SK-N-SH treated with all-trans-retinoic acid at 6 μM for 48 hours (cell line): ENCODE results near the gene PRR14L.

Experiments
- ARNTL ChIP-seq: fragments of 450-650 bp; formaldehyde crosslinking; IDR thresholded peaks from 2 replicates; pipeline ENCODE4 v1.5.0; 2020; ENCODE audit warnings: low read depth, mild to moderate bottlenecking, moderate library complexity, borderline replicate concordance
- BACH2 ChIP-seq: fragments of 250-450 bp; sonication (Bioruptor Pico); IDR thresholded peaks from 2 replicates; pipeline ENCODE4 v1.9.0; 2021; ENCODE audit warnings: mild to moderate bottlenecking, borderline replicate concordance
- GLIS3 ChIP-seq: fragments of 250-450 bp; sonication (Bioruptor Pico); IDR thresholded peaks from 2 replicates; pipeline ENCODE4 v1.5.0; 2020; ENCODE audit warnings: mild to moderate bottlenecking, moderate library complexity
- OSR1 ChIP-seq: fragments of 250-450 bp; sonication (Bioruptor Pico); IDR thresholded peaks from 2 replicates; pipeline ENCODE4 v1.8.0; 2022; ENCODE audit warnings: moderate library complexity, mild to moderate bottlenecking, inconsistent platforms
- PPARA ChIP-seq: fragments of 250-450 bp; sonication (Bioruptor Pico); IDR thresholded peaks from 2 replicates; pipeline ENCODE4 v1.5.0; 2020; ENCODE audit warnings: mild to moderate bottlenecking, borderline replicate concordance
- RARB ChIP-seq: fragments of 250-450 bp; sonication (Bioruptor Pico); IDR thresholded peaks from 2 replicates; pipeline ENCODE4 v1.8.0; 2021; ENCODE audit warnings: mild to moderate bottlenecking, moderate library complexity
- TCF4 ChIP-seq: fragments of 250-450 bp; sonication (Bioruptor Pico); IDR thresholded peaks from 2 replicates; pipeline ENCODE4 v1.8.0; 2021; ENCODE audit warnings: mild to moderate bottlenecking, moderate library complexity, borderline replicate concordance
- ZFP30 ChIP-seq: fragments of 450-650 bp; formaldehyde crosslinking; IDR thresholded peaks from 2 replicates; pipeline ENCODE4 v1.5.0; 2022; ENCODE audit warnings: mild to moderate bottlenecking, moderate library complexity
- ZNF565 ChIP-seq: fragments of 450-650 bp; formaldehyde crosslinking; conservative IDR thresholded peaks from 2 replicates; pipeline ENCODE4 v1.5.0; 2020; ENCODE audit warnings: low read depth, mild to moderate bottlenecking, moderate library complexity
- TF ChIP-seq, protein P1 (sequence below): fragments of 250-450 bp; sonication (Bioruptor Pico); IDR thresholded peaks from 2 replicates; pipeline ENCODE4 v1.5.1; 2020; ENCODE audit warnings: low read depth, mild to moderate bottlenecking, moderate library complexity
- TF ChIP-seq, protein P2 (sequence below): fragments of 250-450 bp; sonication (Bioruptor Pico); IDR thresholded peaks from 2 replicates; pipeline ENCODE4 v1.5.1; 2021; ENCODE audit warnings: mild to moderate bottlenecking, moderate library complexity
- TF ChIP-seq, protein P3 (sequence below): fragments of 250-450 bp; sonication (Bioruptor Pico); IDR thresholded peaks from 2 replicates; pipeline ENCODE4 v1.8.0; 2020; ENCODE audit warnings: mild to moderate bottlenecking, moderate library complexity, borderline replicate concordance
- TF ChIP-seq, protein P4 (sequence below): fragments of 250-450 bp; sonication (Bioruptor Pico); IDR thresholded peaks from 2 replicates; pipeline ENCODE4 v1.8.0; 2021; ENCODE audit warnings: low read depth, mild to moderate bottlenecking, moderate library complexity, borderline replicate concordance

DNA sequence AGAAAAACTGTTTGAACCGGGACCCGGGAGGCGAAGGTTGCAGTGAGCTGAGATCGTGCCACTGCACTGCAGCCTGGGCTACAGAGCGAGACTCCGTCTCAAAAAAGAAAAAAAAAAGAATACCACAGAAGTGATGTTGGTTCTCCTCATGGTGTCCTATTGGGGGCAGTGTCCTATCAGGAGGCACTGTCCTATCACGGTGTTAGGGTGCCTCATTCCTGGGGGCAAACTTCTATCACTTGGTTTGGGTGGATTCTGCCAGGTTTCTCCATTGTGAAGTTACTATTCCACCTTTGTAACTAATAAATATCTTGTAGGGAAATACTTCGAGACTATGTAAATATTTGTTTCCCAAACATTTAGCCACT lies 19.6 kb downstream of the PRR14L start:
- TF ChIP-seq, protein P1, sequence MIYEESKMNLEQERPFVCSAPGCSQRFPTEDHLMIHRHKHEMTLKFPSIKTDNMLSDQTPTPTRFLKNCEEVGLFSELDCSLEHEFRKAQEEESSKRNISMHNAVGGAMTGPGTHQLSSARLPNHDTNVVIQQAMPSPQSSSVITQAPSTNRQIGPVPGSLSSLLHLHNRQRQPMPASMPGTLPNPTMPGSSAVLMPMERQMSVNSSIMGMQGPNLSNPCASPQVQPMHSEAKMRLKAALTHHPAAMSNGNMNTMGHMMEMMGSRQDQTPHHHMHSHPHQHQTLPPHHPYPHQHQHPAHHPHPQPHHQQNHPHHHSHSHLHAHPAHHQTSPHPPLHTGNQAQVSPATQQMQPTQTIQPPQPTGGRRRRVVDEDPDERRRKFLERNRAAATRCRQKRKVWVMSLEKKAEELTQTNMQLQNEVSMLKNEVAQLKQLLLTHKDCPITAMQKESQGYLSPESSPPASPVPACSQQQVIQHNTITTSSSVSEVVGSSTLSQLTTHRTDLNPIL, result no peak
- TF ChIP-seq ARNTL (no peak), TCF4 (no peak), GLIS3 (CRISPR knock-in tag) (no peak), PPARA (CRISPR knock-in tag) (no peak), ZFP30 (CRISPR knock-in tag) (no peak), BACH2 (CRISPR knock-in tag) (no peak), ZNF565 (CRISPR knock-in tag) (no peak), OSR1 (no peak), RARB (CRISPR knock-in tag) (no peak)
- TF ChIP-seq, protein P2, sequence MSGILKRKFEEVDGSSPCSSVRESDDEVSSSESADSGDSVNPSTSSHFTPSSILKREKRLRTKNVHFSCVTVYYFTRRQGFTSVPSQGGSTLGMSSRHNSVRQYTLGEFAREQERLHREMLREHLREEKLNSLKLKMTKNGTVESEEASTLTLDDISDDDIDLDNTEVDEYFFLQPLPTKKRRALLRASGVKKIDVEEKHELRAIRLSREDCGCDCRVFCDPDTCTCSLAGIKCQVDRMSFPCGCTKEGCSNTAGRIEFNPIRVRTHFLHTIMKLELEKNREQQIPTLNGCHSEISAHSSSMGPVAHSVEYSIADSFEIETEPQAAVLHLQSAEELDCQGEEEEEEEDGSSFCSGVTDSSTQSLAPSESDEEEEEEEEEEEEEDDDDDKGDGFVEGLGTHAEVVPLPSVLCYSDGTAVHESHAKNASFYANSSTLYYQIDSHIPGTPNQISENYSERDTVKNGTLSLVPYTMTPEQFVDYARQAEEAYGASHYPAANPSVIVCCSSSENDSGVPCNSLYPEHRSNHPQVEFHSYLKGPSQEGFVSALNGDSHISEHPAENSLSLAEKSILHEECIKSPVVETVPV (CRISPR knock-in tag), result no peak
- TF ChIP-seq, protein P3, sequence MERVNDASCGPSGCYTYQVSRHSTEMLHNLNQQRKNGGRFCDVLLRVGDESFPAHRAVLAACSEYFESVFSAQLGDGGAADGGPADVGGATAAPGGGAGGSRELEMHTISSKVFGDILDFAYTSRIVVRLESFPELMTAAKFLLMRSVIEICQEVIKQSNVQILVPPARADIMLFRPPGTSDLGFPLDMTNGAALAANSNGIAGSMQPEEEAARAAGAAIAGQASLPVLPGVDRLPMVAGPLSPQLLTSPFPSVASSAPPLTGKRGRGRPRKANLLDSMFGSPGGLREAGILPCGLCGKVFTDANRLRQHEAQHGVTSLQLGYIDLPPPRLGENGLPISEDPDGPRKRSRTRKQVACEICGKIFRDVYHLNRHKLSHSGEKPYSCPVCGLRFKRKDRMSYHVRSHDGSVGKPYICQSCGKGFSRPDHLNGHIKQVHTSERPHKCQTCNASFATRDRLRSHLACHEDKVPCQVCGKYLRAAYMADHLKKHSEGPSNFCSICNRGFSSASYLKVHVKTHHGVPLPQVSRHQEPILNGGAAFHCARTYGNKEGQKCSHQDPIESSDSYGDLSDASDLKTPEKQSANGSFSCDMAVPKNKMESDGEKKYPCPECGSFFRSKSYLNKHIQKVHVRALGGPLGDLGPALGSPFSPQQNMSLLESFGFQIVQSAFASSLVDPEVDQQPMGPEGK, result no peak
- TF ChIP-seq, protein P4, sequence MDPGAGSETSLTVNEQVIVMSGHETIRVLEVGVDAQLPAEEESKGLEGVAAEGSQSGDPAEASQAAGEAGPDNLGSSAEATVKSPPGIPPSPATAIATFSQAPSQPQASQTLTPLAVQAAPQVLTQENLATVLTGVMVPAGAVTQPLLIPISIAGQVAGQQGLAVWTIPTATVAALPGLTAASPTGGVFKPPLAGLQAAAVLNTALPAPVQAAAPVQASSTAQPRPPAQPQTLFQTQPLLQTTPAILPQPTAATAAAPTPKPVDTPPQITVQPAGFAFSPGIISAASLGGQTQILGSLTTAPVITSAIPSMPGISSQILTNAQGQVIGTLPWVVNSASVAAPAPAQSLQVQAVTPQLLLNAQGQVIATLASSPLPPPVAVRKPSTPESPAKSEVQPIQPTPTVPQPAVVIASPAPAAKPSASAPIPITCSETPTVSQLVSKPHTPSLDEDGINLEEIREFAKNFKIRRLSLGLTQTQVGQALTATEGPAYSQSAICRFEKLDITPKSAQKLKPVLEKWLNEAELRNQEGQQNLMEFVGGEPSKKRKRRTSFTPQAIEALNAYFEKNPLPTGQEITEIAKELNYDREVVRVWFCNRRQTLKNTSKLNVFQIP (CRISPR knock-in tag), result no peak
